HG03066 (cell line): Measurements from ENCODE around the gene CRB2.
"Not testable (repeated sequence)": the region's sequence is repeated elsewhere in the genome, so short reads cannot be mapped to it uniquely, and the experiment has no call there.

Source experiments
- ATAC-seq: cut with Tn5 transposase; IDR thresholded peaks from one replicate; pipeline ENCODE4 v1.9.1; 2021; ENCODE audit warnings: low read depth; ENCODE audit not compliant: unreplicated experiment

Gene CRB2

GRCh38 chr9:123398938-123399337 is 42.9 kb downstream of the CRB2 start:
- ATAC-seq: not testable (repeated sequence)

- no peak for ATAC-seq
Measured at GRCh38 chr9:123399803-123400378, 43.9 kb downstream of the CRB2 start.

GRCh38 chr9:123400926-123401503 is 45.0 kb downstream of the CRB2 start:
- ATAC-seq: no peak

GRCh38 chr9:123401879-123402513 is 46.0 kb downstream of the CRB2 start:
- no peak for ATAC-seq

GRCh38 chr9:123402981-123403509 is 47.0 kb downstream of the CRB2 start:
- ATAC-seq: no peak

GRCh38 chr9:123406016-123406415 is 50.0 kb downstream of the CRB2 start:
- ATAC-seq: no peak

GRCh38 chr9:123406691-123407216 is 50.8 kb downstream of the CRB2 start:
- ATAC-seq: no peak

- ATAC-seq: no peak
Measured at GRCh38 chr9:123407217-123407851, 51.3 kb downstream of the CRB2 start.

- no peak for ATAC-seq
Measured at GRCh38 chr9:123408313-123409262, 52.6 kb downstream of the CRB2 start.

- no peak for ATAC-seq
Measured at GRCh38 chr9:123410281-123410910, 54.4 kb downstream of the CRB2 start.

GRCh38 chr9:123411191-123411590 is 55.2 kb downstream of the CRB2 start:
- no peak for ATAC-seq

GRCh38 chr9:123411636-123412035 is 55.6 kb downstream of the CRB2 start:
- no peak for ATAC-seq

- ATAC-seq: no peak
Measured at GRCh38 chr9:123412171-123412820, 56.3 kb downstream of the CRB2 start.

- ATAC-seq: no peak
Measured at GRCh38 chr9:123414204-123414603, 58.2 kb downstream of the CRB2 start.

- ATAC-seq: no peak
Measured at GRCh38 chr9:123414936-123415930, 59.2 kb downstream of the CRB2 start.

- no peak for ATAC-seq
Measured at GRCh38 chr9:123416176-123416575, 60.2 kb downstream of the CRB2 start.

GRCh38 chr9:123417289-123418051 is 61.5 kb downstream of the CRB2 start:
- no peak for ATAC-seq
